HepG2 (cell line): Measurements from ENCODE around the gene SMIM12. TPM values are rescaled to one million over a fixed set of nuclear protein-coding genes. Genes with fewer than 3 reads are reported as not detected.

Experiments used
- BRCA1 ChIP-seq: sonication (generic); formaldehyde crosslinking; IDR thresholded peaks from 2 replicates; pipeline ENCODE4 v1.4.0; 2020; ENCODE audit warnings: missing genetic modification reagents
- GPN1 ChIP-seq: sonication (generic); formaldehyde crosslinking; IDR thresholded peaks from 2 replicates; pipeline ENCODE4 v1.5.1; 2020; ENCODE audit warnings: missing genetic modification reagents, borderline replicate concordance
- REL ChIP-seq: sonication (generic); formaldehyde crosslinking; conservative IDR thresholded peaks from 2 replicates; pipeline ENCODE4 v1.8.0; 2022; ENCODE audit warnings: mild to moderate bottlenecking, missing genetic modification reagents, moderate library complexity
- SATB2 ChIP-seq: sonication (generic); formaldehyde crosslinking; IDR thresholded peaks from 2 replicates; pipeline ENCODE4 v1.5.0; 2020; ENCODE audit warnings: missing genetic modification reagents
- ZFAT ChIP-seq: sonication (generic); formaldehyde crosslinking; conservative IDR thresholded peaks from 2 replicates; pipeline ENCODE4 v1.8.1; 2023; ENCODE audit warnings: missing genetic modification reagents, inconsistent platforms
- ZNF20 ChIP-seq: sonication (generic); formaldehyde crosslinking; IDR thresholded peaks from 2 replicates; pipeline ENCODE4 v1.4.0; 2020; ENCODE audit warnings: mild to moderate bottlenecking, moderate library complexity, missing genetic modification reagents
- ZNF530 ChIP-seq: sonication (generic); formaldehyde crosslinking; IDR thresholded peaks from 2 replicates; pipeline ENCODE4 v1.5.0; 2020; ENCODE audit warnings: low read depth, mild to moderate bottlenecking, missing genetic modification reagents
- ZNF552 ChIP-seq: sonication (generic); formaldehyde crosslinking; IDR thresholded peaks from 2 replicates; pipeline ENCODE4 v1.9.0; 2022; ENCODE audit warnings: missing genetic modification reagents, mild to moderate bottlenecking, borderline replicate concordance
- polyA plus RNA-seq, 8 experiments: library from polyadenylated mRNA; depleted of rRNA in 3 of 8; stranded (reverse) in 7 of 8; unstranded in 1 of 8; fragments of >200 nt; fragmentation: Illumina TruSeq in 4 of 8; extraction: Trizol in 4 of 8; gene quantifications; 2 replicates each; pipeline versions ENCODE4 v1.2.1 to v1.2.3, GENCODE V29; 2011 to 2016; ENCODE audit warnings: low read depth in 4 of 8, missing spikeins in 1 of 8, mixed read lengths in 1 of 8; ENCODE audit not compliant: insufficient read depth in 1 of 8
- total RNA-seq, 5 experiments: library from RNA; depleted of rRNA; stranded (reverse); fragments of >200 nt; fragmentation: Illumina TruSeq; extraction: Trizol; gene quantifications; 2 replicates each; pipeline ENCODE4 v1.2.3, GENCODE V29; 2016; ENCODE audit warnings: low read depth in 1 of 5
- TF ChIP-seq, protein P1 (sequence below): sonication (generic); formaldehyde crosslinking; IDR thresholded peaks from 2 replicates; pipeline ENCODE4 v1.5.1; 2020; ENCODE audit warnings: missing genetic modification reagents, mild to moderate bottlenecking, borderline replicate concordance
- TF ChIP-seq, protein P2 (sequence below): sonication (generic); formaldehyde crosslinking; IDR thresholded peaks from 2 replicates; pipeline ENCODE4 v1.9.0; 2021; ENCODE audit warnings: missing genetic modification reagents, mild to moderate bottlenecking, borderline replicate concordance
- TF ChIP-seq, protein P3 (sequence below): sonication (generic); formaldehyde crosslinking; IDR thresholded peaks from 2 replicates; pipeline ENCODE4 v1.5.0; 2020; ENCODE audit warnings: missing genetic modification reagents
- TF ChIP-seq, protein P4 (sequence below): IDR thresholded peaks from 2 replicates; pipeline ENCODE4 v1.6.1; 2012; ENCODE audit warnings: low read depth, low read length, improper control_type of control experiment
- TF ChIP-seq, protein P5 (sequence below): IDR thresholded peaks from 2 replicates; pipeline ENCODE4 v1.6.1; 2016; ENCODE audit warnings: low read depth, borderline replicate concordance
- TF ChIP-seq, protein P6 (sequence below): sonication (generic); formaldehyde crosslinking; conservative IDR thresholded peaks from 2 replicates; pipeline ENCODE4 v1.4.0; 2020; ENCODE audit warnings: missing genetic modification reagents
- TF ChIP-seq, protein P7 (sequence below): sonication (generic); formaldehyde crosslinking; IDR thresholded peaks from 2 replicates; pipeline ENCODE4 v1.4.0; 2020; ENCODE audit warnings: missing genetic modification reagents
- TF ChIP-seq, protein P8 (sequence below): sonication (generic); formaldehyde crosslinking; IDR thresholded peaks from 2 replicates; pipeline ENCODE4 v1.4.0; 2020; ENCODE audit warnings: missing genetic modification reagents, borderline replicate concordance
- TF ChIP-seq, protein P9 (sequence below): sonication (generic); formaldehyde crosslinking; IDR thresholded peaks from 2 replicates; pipeline ENCODE4 v1.4.0; 2020; ENCODE audit warnings: missing genetic modification reagents

The SMIM12 gene
- total and polyA plus RNA-seq, 2 of the 13 experiments (the other 11 are each of a cell fraction or from before 2014, with no cell fraction given): 20.1 to 41.3 TPM

DNA sequence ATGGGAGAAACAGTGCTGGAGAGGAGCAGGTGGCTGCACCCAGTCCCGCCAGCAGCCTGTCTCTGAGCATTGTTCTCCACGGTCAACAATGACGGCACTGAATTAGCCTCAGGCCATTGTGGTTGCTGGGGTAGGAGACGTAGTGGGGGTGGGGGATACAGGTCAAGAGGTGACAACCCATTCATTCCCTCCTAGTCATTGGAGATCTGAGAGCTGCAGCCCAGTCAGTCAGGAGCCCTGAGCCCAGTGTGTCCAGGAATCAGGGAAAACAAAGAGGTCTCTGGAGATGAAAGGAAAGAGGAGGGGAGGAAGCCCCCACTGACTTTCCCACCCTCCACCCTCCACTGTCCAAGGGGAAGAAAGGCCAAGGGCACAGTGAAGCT is 15.3 kb downstream of the SMIM12 start (continued):
- TF ChIP-seq, protein P1, sequence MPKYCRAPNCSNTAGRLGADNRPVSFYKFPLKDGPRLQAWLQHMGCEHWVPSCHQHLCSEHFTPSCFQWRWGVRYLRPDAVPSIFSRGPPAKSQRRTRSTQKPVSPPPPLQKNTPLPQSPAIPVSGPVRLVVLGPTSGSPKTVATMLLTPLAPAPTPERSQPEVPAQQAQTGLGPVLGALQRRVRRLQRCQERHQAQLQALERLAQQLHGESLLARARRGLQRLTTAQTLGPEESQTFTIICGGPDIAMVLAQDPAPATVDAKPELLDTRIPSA (CRISPR knock-in tag): no peak
- TF ChIP-seq, protein P2, sequence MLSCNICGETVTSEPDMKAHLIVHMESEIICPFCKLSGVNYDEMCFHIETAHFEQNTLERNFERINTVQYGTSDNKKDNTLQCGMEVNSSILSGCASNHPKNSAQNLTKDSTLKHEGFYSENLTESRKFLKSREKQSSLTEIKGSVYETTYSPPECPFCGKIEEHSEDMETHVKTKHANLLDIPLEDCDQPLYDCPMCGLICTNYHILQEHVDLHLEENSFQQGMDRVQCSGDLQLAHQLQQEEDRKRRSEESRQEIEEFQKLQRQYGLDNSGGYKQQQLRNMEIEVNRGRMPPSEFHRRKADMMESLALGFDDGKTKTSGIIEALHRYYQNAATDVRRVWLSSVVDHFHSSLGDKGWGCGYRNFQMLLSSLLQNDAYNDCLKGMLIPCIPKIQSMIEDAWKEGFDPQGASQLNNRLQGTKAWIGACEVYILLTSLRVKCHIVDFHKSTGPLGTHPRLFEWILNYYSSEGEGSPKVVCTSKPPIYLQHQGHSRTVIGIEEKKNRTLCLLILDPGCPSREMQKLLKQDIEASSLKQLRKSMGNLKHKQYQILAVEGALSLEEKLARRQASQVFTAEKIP (CRISPR knock-in tag): no peak
- TF ChIP-seq SATB2 (CRISPR knock-in tag) (no peak), BRCA1 (CRISPR knock-in tag) (no peak), GPN1 (CRISPR knock-in tag) (no peak), ZNF20 (CRISPR knock-in tag) (no peak), REL (CRISPR knock-in tag) (no peak), ZFAT (CRISPR knock-in tag) (no peak), ZNF530 (CRISPR knock-in tag) (no peak), ZNF552 (CRISPR knock-in tag) (no peak)
- TF ChIP-seq, protein P3, sequence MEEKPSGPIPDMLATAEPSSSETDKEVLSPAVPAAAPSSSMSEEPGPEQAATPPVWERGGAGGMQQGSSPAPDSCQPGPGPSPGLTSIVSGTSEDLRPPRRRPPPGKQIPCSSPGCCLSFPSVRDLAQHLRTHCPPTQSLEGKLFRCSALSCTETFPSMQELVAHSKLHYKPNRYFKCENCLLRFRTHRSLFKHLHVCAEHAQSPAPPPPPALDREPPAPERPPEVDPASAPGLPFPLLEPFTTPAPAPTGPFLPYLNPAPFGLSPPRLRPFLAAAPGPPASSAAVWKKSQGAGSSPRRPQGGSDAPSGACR (CRISPR knock-in tag): no peak
- TF ChIP-seq, protein P4, sequence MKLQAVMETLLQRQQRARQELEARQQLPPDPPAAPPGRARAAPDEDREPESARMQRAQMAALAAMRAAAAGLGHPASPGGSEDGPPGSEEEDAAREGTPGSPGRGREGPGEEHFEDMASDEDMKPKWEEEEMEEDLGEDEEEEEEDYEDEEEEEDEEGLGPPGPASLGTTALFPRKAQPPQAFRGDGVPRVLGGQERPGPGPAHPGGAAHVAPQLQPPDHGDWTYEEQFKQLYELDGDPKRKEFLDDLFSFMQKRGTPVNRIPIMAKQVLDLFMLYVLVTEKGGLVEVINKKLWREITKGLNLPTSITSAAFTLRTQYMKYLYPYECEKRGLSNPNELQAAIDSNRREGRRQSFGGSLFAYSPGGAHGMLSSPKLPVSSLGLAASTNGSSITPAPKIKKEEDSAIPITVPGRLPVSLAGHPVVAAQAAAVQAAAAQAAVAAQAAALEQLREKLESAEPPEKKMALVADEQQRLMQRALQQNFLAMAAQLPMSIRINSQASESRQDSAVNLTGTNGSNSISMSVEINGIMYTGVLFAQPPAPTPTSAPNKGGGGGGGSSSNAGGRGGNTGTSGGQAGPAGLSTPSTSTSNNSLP: no peak
- TF ChIP-seq, protein P5, sequence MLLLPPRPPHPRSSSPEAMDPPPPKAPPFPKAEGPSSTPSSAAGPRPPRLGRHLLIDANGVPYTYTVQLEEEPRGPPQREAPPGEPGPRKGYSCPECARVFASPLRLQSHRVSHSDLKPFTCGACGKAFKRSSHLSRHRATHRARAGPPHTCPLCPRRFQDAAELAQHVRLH (CRISPR knock-in tag): no peak
- TF ChIP-seq, protein P6, sequence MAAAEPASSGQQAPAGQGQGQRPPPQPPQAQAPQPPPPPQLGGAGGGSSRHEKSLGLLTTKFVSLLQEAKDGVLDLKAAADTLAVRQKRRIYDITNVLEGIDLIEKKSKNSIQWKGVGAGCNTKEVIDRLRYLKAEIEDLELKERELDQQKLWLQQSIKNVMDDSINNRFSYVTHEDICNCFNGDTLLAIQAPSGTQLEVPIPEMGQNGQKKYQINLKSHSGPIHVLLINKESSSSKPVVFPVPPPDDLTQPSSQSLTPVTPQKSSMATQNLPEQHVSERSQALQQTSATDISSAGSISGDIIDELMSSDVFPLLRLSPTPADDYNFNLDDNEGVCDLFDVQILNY (CRISPR knock-in tag): no peak
- TF ChIP-seq, protein P7, sequence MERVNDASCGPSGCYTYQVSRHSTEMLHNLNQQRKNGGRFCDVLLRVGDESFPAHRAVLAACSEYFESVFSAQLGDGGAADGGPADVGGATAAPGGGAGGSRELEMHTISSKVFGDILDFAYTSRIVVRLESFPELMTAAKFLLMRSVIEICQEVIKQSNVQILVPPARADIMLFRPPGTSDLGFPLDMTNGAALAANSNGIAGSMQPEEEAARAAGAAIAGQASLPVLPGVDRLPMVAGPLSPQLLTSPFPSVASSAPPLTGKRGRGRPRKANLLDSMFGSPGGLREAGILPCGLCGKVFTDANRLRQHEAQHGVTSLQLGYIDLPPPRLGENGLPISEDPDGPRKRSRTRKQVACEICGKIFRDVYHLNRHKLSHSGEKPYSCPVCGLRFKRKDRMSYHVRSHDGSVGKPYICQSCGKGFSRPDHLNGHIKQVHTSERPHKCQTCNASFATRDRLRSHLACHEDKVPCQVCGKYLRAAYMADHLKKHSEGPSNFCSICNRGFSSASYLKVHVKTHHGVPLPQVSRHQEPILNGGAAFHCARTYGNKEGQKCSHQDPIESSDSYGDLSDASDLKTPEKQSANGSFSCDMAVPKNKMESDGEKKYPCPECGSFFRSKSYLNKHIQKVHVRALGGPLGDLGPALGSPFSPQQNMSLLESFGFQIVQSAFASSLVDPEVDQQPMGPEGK: peak; percentile 76; the same call in 1 of the 2 replicates
- TF ChIP-seq, protein P8, sequence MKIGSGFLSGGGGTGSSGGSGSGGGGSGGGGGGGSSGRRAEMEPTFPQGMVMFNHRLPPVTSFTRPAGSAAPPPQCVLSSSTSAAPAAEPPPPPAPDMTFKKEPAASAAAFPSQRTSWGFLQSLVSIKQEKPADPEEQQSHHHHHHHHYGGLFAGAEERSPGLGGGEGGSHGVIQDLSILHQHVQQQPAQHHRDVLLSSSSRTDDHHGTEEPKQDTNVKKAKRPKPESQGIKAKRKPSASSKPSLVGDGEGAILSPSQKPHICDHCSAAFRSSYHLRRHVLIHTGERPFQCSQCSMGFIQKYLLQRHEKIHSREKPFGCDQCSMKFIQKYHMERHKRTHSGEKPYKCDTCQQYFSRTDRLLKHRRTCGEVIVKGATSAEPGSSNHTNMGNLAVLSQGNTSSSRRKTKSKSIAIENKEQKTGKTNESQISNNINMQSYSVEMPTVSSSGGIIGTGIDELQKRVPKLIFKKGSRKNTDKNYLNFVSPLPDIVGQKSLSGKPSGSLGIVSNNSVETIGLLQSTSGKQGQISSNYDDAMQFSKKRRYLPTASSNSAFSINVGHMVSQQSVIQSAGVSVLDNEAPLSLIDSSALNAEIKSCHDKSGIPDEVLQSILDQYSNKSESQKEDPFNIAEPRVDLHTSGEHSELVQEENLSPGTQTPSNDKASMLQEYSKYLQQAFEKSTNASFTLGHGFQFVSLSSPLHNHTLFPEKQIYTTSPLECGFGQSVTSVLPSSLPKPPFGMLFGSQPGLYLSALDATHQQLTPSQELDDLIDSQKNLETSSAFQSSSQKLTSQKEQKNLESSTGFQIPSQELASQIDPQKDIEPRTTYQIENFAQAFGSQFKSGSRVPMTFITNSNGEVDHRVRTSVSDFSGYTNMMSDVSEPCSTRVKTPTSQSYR (CRISPR knock-in tag): peak; percentile 71
- TF ChIP-seq, protein P9, sequence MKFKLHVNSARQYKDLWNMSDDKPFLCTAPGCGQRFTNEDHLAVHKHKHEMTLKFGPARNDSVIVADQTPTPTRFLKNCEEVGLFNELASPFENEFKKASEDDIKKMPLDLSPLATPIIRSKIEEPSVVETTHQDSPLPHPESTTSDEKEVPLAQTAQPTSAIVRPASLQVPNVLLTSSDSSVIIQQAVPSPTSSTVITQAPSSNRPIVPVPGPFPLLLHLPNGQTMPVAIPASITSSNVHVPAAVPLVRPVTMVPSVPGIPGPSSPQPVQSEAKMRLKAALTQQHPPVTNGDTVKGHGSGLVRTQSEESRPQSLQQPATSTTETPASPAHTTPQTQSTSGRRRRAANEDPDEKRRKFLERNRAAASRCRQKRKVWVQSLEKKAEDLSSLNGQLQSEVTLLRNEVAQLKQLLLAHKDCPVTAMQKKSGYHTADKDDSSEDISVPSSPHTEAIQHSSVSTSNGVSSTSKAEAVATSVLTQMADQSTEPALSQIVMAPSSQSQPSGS (CRISPR knock-in tag): no peak
